Upper lobe of left lung (tissue), 6 donors: ENCODE measurements around the gene ZNF524. TPM values are rescaled to one million over a fixed set of nuclear protein-coding genes. Genes with fewer than 3 reads are reported as not detected.

Experiments
- ATAC-seq, 2 donors: fragments of 200-7000 bp; cut with Tn5 transposase; one replicate each; pipeline ENCODE4 v1.9.1; 2022; ENCODE audit warnings: mild to moderate bottlenecking in 2 of 2, moderate library complexity in 2 of 2; ENCODE audit not compliant: low FRiP score in 2 of 2
- DNase-seq, 2 donors: peaks; one replicate each; pipeline ENCODE4 v3.0.0-alpha.2; 2019 to 2020
- H3K27ac ChIP-seq, 4 donors: fragments of 200-600 bp; sonication (generic); one replicate each; pipeline ENCODE4 v1.5.1; 2016 to 2019
- H3K27me3 ChIP-seq, 4 donors: fragments of 200-600 bp; sonication (generic); one replicate each; pipeline ENCODE4 v1.5.1; 2017 to 2019
- H3K36me3 ChIP-seq, 4 donors: fragments of 200-600 bp; sonication (generic); one replicate each; pipeline ENCODE4 v1.5.1; 2016 to 2019
- H3K4me1 ChIP-seq, 4 donors: fragments of 200-600 bp; sonication (generic); one replicate each; pipeline ENCODE4 v1.5.1; 2018 to 2019
- H3K4me3 ChIP-seq, 4 donors: fragments of 200-600 bp; sonication (generic); one replicate each; pipeline ENCODE4 v1.5.1; 2017 to 2019; ENCODE audit warnings: mild to moderate bottlenecking in 2 of 4, moderate library complexity in 1 of 4
- H3K9me3 ChIP-seq, 4 donors: fragments of 200-600 bp; sonication (generic); one replicate each; pipeline ENCODE4 v1.5.1; 2018 to 2019
- CTCF ChIP-seq, 6 experiments: fragments of 450-650 bp in 4 of 6; fragments of 200-600 bp in 2 of 6; sonication (generic) in 2 of 6; IDR thresholded peaks; one replicate each; pipeline ENCODE4 v1.5.1; 2016 to 2019; ENCODE audit warnings: antibody characterized with exemption in 6 of 6
- EP300 ChIP-seq, 4 donors: sonication (generic); formaldehyde crosslinking; IDR thresholded peaks; one replicate each; pipeline ENCODE4 v1.5.1; 2017; ENCODE audit warnings: antibody characterized with exemption in 4 of 4, control low read depth in 2 of 4
- POLR2A ChIP-seq, 4 donors: fragments of 450-650 bp; IDR thresholded peaks; one replicate each; pipeline ENCODE4 v1.5.1; 2016 to 2017; ENCODE audit warnings: antibody characterized with exemption in 4 of 4, mild to moderate bottlenecking in 2 of 4
- POLR2AphosphoS5 ChIP-seq, 2 donors: sonication (generic); formaldehyde crosslinking; IDR thresholded peaks; one replicate each; pipeline ENCODE4 v1.5.1; 2017; ENCODE audit warnings: antibody characterized with exemption in 2 of 2
- WGBS, 2 donors: methylation state at CpG; one replicate each; pipeline ENCODE4 v1.1.5; 2017 to 2018; 5-methylcytosine and 5-hydroxymethylcytosine counted together
- total RNA-seq, 6 donors: library from RNA; depleted of rRNA in 4 of 6; stranded (reverse); fragments of >200 nt in 4 of 6; gene quantifications; one replicate each; pipeline versions ENCODE4 v1.1.0 to v1.2.1, GENCODE V29; 2016 to 2021
- donor health status: DM: no; HTN: no; CAD: no; lungs with moderate emphysema.
- donor health status: DM: no; HTN: yes; CAD: no; lungs with severe emphysema.

ZNF524 gene
- total RNA-seq, 6 donors from 2014 or later, result 19.9 to 58.7 (median 34.9) TPM

GRCh38 chr19:55623561-55623960, 23.5 kb downstream of the ZNF524 start:
- Histone ChIP-seq H3K4me3 (peak overlapping the region in 3 of 4 donors; percentile 47 to 58 (median 54)), H3K9me3 (no peaks in the 10 kb centered on the region), H3K27ac (peak overlapping the region; percentile 94 to 98 (median 96)), H3K4me1 (peaks cover 23 to 36% (median 29%) of the 10 kb centered on the region in 4 donors), H3K36me3 (peaks cover 0 to 19% (median 7%) of the 10 kb centered on the region in 4 donors), H3K27me3 (no peaks in the 10 kb centered on the region)
- ATAC-seq (no peak), DNase-seq (no peak)
- WGBS, 2 donors, result 64 to 67% methylated on average over 7 of the region's 7 CpGs
- TF ChIP-seq CTCF (IDR thresholded peaks at IDR 0.05), result no peak

GRCh38 chr19:55624109-55625003, 24.3 kb downstream of the ZNF524 start, which contains the start of gene ZNF784:
TSS of gene ZNF784 (minus strand) at chr19:55624566. CDS start at chr19:55624561, 5 bp downstream.
- peak; percentile 98 for ATAC-seq
- H3K36me3 ChIP-seq, result peaks cover 0 to 19% (median 7%) of the 10 kb centered on the region in 4 donors
- H3K9me3 ChIP-seq, result no peaks in the 10 kb centered on the region
- WGBS, 2 donors, result 0 to 1% methylated on average over 20 to 22 of the region's 56 CpGs
- H3K4me1 ChIP-seq, result peaks cover 18 to 31% (median 22%) of the 10 kb centered on the region in 4 donors
- peak within 1 kb of the TSS; percentile 94 to 98 (median 96) for H3K27ac ChIP-seq
- peak; percentile 94 to 97 for DNase-seq
- H3K27me3 ChIP-seq, result no peaks in the 10 kb centered on the region
- peak within 1 kb of the TSS; percentile 32 to 58 (median 50) for H3K4me3 ChIP-seq
- TF ChIP-seq EP300 (IDR thresholded peaks at IDR 0.05) (no peak), POLR2A (IDR thresholded peaks at IDR 0.05) (peak in 2 of 4 donors; percentile 8 to 73), POLR2AphosphoS5 (IDR thresholded peaks at IDR 0.05) (peak; percentile 57 to 77)

- Histone ChIP-seq H3K27ac (peak overlapping the region in 3 of 4 donors; percentile 96 to 98 (median 97)), H3K27me3 (no peaks in the 10 kb centered on the region), H3K9me3 (no peaks in the 10 kb centered on the region), H3K4me3 (peak overlapping the region in 3 of 4 donors; percentile 47 to 58 (median 54)), H3K4me1 (peaks cover 13 to 31% (median 19%) of the 10 kb centered on the region in 4 donors), H3K36me3 (peaks cover 0 to 19% (median 7%) of the 10 kb centered on the region in 4 donors)
- DNase-seq (no peak), ATAC-seq (no peak)
- no peak for TF ChIP-seq CTCF (IDR thresholded peaks at IDR 0.05)
- TF ChIP-seq POLR2A (IDR thresholded peaks at IDR 0.05), result no peak
- no peak for TF ChIP-seq EP300 (IDR thresholded peaks at IDR 0.05)
- no peak for TF ChIP-seq POLR2AphosphoS5 (IDR thresholded peaks at IDR 0.05)
- WGBS, 2 donors, result 44 to 48% methylated on average over 11 of the region's 11 CpGs
Observed at GRCh38 chr19:55625004-55625326, 24.9 kb downstream of the ZNF524 start.

- peaks cover 7 to 19% (median 11%) of the 10 kb centered on the region in 4 donors for H3K4me1 ChIP-seq
- H3K9me3 ChIP-seq, result no peaks in the 10 kb centered on the region
- H3K4me3 ChIP-seq, result no peak overlapping the region
- no peaks in the 10 kb centered on the region for H3K27me3 ChIP-seq
- no peak for ATAC-seq
- TF ChIP-seq POLR2A (IDR thresholded peaks at IDR 0.05) (no peak), CTCF (IDR thresholded peaks at IDR 0.05) (no peak), POLR2AphosphoS5 (IDR thresholded peaks at IDR 0.05) (no peak), EP300 (IDR thresholded peaks at IDR 0.05) (no peak)
- H3K27ac ChIP-seq, result no peak overlapping the region
- peaks cover 0 to 12% (median 4%) of the 10 kb centered on the region in 4 donors for H3K36me3 ChIP-seq
- DNase-seq, result no peak
- WGBS, 2 donors, result 86 to 88% methylated on average over 11 of the region's 11 CpGs
Observed at GRCh38 chr19:55626350-55626749, 26.3 kb downstream of the ZNF524 start.

- DNase-seq (peak in 1 of 2 donors; percentile 92), ATAC-seq (peak; percentile 87 to 91)
- no peak overlapping the region for H3K4me3 ChIP-seq
- peak overlapping the region in 1 of 4 donors; percentile 48 for H3K27ac ChIP-seq
- H3K9me3 ChIP-seq, result no peaks in the 10 kb centered on the region
- H3K27me3 ChIP-seq, result no peaks in the 10 kb centered on the region
- peaks cover 23 to 39% (median 31%) of the 10 kb centered on the region in 4 donors for H3K4me1 ChIP-seq
- no peaks in the 10 kb centered on the region for H3K36me3 ChIP-seq
- 26 to 30% methylated on average over 3 of the region's 3 CpGs for WGBS, 2 donors
- TF ChIP-seq POLR2A (IDR thresholded peaks at IDR 0.05), result no peak
- no peak for TF ChIP-seq EP300 (IDR thresholded peaks at IDR 0.05)
- TF ChIP-seq POLR2AphosphoS5 (IDR thresholded peaks at IDR 0.05), result peak in 1 of 2 donors; percentile 7
- peak; percentile 84 to 94 (median 90) for TF ChIP-seq CTCF (IDR thresholded peaks at IDR 0.05)
Observed at GRCh38 chr19:55632463-55632834, 32.4 kb downstream of the ZNF524 start.
